Measurements from ENCODE around the gene FXYD7.
"Not testable (repeated sequence)": the region's sequence is repeated elsewhere in the genome, so short reads cannot be mapped to it uniquely, and the experiment has no call there.

The FXYD7 gene

DNA sequence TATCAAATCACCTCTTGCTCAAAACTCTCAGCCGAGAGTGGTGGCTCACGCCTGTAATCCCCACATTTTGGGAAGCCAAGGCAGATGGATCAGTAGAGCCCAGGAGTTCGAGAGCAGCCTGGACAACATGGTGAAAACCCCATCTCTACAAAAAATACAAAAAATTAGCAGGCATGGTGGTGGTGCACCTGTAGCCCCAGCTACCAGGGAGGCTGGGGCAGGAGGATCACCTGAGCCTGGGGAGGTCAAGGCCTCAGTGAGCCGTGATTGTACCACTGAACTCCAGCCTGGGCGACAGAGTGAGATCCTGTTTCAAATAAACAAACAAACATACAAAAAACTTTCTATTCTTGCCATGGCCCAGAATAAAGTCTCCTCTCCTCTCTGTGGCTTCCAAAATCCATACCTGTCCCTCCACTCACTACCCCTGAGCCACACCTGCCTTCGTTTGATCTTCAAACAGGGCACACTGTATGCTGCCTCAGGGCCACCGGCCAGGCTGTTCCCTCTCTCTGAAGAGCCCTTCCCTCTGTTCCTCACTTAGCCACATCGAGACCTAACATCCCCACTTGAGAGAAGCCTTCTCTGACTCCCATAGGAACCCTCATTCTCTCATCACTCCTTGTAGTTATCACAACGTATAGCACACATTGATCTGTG is 14.5 kb upstream of the FXYD7 start:
- no peak for DNase-seq

DNA sequence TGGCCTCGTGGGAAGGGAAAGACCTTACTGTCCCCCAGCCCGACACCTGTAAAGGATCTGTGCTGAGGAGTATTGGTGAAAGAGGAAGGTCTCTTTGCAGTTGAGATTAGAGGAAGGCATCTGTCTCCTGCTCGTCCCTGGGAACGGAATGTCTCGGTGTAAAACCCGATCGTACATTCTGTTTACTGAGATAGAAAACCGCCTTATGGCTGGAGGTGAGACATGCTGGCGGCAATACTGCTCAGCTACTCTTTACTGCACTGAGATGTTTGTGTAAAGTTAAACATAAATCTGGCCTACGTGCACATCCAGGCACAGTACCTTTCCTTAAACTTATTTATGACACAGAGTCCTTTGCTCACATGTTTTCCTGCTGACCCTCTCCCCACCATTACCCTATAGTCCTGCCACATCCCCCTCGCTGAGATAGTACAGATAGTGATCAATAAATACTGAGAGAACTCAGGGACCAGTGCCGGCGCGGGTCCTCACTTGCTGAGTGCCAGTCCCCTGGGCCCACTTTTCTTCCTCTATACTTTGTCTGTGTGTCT is 13.3 kb upstream of the FXYD7 start:
- DNase-seq, result not testable (repeated sequence)

DNA sequence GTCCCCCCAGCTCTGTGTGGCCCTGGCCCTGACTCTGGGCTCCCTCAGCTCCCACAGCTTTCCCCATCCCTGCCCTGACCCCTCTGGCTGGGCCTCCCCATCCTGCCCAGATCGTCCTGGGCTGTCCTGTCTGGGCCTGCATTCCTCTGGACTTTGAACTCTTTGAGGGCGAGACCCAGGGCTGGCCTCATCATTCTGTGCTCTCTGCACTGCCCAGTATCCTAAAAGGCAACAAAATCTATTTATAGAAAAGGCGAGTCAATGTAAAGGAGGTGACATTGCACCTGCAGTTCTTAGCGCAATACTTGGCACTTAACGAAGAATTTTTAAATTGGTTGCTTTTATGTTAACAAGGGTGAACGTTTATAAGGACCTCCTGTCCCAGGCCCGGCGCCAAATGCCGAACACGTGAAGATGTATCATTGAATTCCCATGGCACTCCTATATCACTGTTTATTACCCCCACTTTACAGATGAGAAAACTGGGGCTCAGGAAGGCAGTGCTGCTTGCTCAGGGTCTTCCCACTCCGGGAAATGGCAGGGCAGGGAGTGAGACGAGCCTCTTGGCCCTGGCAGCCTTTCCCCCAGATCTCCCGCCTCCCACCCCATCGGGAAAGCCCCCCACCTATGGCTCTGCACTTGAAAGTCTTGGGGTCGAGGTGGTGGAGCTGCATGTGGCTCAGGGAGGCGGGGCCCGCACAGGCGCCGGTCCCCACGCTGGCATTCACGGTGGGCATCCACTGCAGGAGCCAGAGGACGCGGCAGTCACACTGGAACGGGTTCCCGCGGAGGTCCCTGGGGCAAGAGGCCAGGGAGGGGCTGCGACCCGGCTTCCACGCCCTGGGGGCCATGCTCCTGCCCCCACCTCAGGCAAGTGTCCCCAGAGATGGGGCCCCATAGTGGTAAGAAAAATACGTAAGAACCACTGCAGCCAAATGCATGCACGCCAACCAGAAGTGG is 12.0 kb upstream of the FXYD7 start:
- DNase-seq, result no peak

DNA sequence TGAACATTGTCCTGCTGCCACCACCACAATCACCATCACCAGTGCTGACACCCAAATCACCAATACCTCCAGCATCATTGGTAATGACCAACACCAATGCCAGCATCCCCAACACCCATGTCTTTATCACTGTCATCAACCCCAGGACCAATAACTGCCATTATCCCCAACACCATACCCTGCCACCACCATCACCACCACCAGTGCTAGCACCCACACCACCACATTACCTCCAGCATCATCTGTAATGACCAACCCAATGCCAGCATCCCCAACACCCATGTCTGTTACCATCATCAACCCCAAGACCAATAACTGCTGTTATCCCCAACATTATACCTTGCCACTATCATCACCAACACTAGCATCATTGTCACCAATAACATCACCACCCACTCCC is 10.8 kb upstream of the FXYD7 start:
- DNase-seq, result no peak

DNA sequence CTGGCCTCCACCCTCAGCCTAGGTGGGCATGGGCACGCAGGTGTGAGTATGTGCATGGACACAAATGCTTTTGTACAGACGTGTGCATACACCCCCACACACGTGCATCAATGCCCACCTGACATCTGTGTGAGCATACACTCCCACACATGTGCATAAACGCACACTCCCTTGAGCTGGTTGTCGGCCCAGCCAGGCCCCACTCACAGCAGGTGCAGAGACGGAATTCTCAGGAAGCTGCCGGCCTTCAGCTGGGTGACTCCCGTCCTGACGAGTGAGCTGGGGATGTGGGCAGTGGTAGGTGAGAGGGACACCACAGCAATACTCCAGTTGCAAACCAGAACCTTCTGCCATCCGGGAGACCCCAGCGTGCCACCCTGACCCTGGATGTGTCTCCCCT is 9.2 kb upstream of the FXYD7 start:
- no peak for DNase-seq

DNA sequence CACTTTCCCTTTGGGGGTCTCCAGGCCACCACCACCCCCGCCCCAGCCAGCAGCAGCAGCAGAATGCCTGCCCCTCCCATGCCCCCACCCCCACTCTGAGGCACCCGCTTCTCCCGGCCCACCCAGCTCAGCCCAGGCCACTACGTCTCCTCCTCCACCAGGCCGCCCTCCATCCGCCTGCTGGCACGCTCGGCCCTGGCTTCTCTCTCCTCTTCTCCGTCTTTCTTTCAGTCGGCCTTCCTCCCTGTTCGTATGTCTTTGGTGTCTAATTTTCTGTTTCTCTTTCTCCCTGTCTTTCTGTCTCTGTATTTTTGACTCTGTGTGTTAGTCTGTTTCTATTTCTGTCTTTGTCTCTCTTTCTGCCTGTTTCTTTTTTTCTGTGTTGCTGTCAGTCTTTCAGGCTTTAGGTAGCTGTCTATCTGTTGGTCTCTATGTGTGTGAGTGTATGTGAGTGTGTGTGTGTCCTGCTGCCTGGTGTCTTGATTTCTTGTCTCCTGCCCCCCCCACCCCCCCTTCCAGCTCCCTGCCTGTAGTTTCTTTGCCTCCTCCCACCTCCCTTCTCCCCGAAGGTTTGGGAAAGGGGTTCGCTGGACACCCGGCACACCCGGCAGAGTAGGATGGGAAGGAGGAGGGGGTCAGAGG is 8.3 kb upstream of the FXYD7 start, which contains the start of gene LGI4:
LGI4 (minus strand) TSS at position 459 of the 642 bp plus-strand sequence; CDS start at position 80, 379 bp downstream.
- DNase-seq, result no peak

DNA sequence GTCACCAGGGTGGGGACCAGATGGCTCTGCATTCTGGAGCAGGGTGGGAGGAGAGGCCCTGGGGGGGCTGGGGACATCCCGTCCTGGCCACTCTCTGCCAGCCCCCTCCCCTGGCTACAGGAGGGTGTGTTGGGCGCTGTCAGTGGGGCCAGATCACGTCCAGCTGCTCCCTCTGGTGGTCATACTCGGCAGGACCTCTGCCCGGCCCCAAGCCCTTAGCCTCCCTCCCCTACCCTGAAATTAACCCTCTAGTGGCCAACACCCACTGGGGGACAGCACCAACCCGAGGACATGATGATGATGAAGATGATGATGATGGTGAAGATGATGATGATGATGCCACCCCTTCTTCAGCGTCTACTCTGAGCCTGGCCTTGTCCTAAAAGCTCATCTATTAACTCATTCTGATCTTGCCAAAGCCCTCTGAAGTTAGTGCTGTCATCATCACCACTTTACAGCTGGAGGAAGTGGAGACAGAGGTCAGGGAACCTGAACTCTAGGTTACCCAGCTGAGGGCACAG is 7.6 kb upstream of the FXYD7 start:
- DNase-seq, result peak; percentile 22

DNA sequence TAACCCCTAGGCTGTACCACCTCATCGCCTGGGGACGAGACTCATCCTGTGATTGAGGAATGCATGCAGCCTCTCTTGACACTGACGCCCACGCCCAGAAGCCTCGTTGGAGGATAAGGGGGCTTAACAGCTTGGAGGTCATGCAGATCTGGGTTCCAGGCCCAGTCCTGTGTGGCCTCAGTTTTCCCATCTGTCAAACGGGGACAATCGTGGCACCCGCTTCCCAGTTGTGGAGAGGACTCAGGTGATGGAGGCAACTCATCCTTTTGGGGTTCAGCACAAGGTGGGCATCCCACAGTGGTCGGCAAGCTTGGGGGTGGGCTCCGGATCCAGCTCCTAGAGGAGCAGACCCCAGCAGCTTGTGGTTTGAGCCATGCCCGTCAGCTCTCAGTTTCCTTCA is 6.8 kb upstream of the FXYD7 start:
- no peak for DNase-seq

DNA sequence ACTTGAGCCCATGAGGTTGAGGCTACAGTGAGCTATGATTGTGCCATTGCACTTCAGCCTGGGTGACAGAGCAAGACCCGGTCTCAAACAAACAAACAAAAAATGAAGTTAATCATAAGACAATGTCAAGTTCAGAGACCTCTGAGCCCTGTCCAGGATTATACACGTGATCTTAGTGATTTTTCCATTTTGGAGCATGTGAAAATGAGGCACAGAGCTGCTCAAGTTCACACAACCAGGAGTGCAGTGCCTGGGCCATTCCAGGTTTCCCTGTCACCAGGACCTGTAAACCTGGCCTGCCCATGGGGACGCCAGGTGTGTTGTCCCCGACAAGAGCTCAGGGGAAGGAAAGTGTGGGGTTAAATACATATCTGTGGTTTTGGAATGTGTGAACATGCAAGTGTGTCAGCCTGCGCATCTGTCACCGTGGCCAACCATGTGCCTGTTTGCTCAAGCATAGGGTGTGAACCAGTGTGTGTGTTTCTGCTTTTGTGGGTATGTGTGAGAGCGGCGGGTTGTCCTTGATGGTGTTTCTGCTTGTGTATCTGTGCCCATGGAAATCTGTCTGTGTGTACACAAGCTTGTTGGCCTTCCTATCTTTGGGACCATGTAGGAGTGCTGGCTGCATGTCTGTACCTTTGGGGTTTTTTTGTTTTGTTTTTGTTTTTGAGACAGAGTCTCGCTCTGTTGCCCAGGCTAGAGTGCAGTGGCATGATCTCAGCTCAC is 5.9 kb upstream of the FXYD7 start:
- DNase-seq, result no peak

DNA sequence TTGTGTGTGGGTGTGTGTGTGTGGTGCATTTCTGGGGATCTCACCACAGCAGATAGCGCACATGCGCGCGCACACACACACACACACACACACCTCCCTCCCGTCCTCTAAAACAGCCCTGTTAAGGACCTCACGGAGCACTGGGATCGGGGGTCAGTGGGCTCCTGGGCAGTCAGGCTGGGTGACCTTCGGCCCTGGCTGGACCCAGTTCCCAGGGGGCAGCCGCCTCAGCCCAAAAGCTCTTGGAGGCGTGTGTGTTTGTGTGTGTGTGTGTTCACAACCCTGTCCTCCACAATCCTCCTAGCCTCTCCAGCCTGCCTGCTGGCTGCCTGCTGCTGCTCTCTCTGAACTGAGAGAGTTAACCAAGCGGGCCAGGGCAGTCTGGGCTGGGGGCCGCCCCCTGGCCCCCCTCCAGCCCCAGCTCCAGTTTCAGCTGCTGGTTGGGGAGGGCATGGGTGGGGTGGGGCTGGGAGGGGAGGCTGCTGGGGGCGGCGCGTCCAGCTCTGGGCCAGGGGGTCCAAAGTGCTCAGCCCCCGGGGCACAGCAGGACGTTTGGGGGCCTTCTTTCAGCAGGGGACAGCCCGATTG is 4.7 kb upstream of the FXYD7 start, which contains the start of gene FXYD1:
FXYD1 (plus strand) TSS at position 520 of the 588 bp plus-strand sequence. CDS start 1,256 bp downstream, outside the sequence.
- DNase-seq, result no peak

DNA sequence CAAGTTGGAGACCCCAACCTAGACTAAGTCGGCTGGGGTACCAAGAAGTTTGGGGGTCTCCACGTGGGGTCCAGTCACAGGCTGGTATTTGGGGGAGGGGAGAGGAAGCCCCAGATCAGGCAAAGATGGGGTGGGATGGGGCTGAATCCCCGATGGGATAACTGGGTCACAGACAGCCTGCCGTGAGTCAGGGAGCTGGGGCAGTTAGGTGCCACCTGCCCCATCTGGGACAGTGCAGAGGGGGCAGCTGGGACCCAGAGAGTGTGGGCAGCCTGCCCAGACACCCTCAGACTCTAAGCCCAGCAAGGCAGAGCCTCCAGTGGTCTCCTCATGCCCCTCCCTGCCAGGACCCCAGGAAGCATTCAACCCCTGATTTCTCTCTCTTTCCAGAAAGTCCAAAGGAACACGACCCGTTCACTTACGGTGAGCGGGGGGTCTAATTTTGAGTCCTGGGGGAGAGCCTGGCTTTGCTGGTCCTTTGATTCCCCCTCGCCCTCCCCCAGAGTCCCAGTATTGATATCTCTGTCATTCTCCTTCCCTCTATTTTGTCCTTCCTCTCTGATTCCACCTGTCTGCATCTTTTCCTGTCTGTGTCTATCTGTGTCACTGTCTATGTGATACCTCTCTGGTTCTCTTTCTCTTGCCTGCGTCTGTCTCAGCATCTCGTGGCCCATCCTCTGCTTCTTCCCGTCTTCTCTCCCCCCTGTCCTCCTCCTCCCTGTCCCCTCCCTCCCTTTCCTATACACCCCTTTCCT is 2.7 kb upstream of the FXYD7 start:
- DNase-seq, result no peak

DNA sequence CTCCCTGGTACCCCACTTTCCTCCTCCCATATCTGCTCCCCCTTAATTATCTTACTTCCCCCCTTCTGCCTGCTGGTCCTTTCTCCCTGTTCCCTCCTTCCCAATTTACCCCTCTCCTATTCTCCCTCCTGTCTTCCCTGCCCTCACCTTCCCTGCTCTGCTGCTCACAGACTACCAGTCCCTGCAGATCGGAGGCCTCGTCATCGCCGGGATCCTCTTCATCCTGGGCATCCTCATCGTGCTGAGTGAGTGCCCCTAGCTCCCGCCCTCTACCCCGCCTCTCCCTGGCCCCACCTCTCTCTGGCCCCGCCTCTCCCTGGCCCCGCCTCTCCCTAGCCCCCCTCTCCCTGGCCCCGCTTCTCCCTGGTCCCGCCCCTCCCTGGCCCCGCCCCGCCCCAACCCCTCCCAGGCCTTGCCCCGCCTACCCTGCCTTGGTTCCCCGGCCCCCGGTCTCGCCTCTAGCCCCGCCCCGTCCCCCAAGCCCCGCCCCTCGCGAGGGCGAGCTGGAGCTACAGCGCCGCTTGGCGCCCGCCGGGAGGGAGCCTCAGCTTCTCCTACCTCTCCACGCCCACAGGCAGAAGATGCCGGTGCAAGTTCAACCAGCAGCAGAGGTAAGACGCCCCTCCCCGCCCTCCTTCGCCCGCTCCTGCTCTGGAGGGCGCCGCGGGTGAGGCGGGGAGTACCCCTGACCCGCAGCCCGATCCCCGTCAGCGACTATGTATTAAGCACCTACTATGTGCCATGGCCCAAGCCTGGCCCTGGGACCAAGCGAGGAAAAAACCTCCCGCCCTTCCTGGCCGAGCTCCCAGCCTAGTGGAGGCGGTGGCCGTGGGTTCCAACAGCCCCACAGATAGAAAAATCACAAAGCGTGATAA is 1.9 kb upstream of the FXYD7 start:
- DNase-seq, result peak; percentile 97

DNA sequence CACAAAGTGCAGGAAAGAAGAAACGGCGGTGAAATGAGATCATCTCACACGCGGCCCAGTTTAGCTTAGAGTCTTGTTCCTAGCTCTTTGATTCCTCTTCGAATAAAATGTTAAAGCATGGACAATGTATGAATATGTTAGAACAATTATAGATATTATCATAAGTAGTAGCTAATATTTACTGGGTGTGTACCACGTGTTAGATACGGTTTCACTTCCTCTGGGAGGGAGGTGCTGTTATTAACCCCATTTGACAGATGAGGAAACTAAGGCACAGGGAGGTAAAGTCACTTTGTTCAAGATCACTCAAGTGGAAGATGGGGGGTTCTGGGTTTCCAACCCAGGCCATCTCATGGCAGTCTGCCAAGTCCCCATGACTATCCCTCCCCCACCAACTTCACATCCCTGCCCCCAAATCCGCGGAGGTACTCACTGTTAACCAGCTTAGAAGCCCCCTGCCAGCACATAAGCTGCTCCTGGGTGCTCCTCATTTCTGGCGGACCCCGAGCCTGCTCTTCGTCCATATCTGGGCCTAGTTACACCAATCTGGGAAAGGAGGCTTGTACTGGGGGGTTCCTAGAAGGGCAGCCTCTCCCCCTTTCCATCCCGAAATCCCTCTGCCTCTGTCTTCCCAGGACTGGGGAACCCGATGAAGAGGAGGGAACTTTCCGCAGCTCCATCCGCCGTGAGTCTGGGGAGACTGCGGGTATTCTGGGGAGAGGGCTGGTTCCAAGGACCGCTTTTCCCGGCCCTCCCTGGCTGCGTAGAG is 1.0 kb upstream of the FXYD7 start:
- DNase-seq, result no peak

DNA sequence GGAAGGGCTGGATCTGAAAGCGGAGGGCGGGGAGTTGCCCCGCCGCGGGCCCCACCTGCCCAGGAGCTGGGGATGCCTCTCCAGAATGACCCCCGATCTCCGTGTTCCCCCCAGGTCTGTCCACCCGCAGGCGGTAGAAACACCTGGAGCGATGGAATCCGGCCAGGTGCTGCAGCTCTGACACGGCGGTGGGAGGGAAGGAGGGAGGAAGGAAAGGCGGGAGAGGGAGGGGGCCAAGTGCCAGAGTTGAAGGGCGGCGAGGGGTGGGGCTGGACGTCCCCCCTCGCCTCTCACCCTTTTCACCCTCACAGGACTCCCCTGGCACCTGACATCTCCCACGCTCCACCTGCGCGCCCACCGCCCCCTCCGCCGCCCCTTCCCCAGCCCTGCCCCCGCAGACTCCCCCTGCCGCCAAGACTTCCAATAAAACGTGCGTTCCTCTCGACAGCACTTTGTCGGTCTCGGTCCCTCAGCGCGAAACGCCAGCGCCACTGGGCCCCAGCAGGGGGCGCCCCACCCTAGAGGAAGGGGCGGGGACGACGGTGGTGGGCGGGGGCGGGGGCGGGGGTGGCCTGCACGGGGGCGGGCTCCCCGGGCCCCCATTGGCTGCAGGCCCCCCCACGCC is 337 bp upstream of the FXYD7 start:
- peak; percentile 71 for DNase-seq

DNA sequence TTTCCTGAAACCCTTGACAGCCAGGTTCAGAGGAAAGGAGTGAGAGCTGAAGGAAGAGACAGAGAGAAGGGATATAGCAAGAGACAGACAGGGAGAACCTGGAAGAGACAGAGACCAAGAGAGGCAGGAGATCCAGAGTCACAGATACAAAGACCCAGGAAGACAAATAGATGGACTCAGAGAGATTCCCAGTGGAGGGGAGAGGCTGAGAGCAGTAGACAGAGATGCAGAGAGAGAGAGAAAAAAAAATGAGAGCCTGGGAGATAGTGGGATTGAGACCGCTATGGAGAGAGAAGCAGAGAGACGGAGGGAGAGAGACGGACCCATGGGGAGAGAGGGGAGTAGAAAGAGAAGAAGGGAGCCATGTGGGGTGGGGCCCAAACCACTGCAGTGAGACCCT is 763 bp downstream of the FXYD7 start:
- DNase-seq, result no peak

DNA sequence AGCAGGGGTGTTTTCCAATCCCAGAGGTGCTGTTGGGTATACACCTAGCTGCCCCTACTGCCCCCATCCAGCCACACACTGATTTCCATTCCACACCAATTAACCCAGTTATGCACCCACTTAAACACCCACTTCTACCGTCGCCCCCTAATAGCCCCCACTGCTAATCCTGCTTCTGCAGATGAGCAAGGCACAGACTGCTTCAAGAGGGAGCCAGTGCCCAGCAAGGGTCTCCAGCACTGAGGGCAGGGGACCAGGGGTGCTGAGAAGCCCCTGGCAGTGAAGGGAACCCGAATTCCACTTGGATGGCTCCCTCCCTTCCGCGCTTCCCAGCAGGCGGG is 1.2 kb downstream of the FXYD7 start:
- DNase-seq, result no peak

DNA sequence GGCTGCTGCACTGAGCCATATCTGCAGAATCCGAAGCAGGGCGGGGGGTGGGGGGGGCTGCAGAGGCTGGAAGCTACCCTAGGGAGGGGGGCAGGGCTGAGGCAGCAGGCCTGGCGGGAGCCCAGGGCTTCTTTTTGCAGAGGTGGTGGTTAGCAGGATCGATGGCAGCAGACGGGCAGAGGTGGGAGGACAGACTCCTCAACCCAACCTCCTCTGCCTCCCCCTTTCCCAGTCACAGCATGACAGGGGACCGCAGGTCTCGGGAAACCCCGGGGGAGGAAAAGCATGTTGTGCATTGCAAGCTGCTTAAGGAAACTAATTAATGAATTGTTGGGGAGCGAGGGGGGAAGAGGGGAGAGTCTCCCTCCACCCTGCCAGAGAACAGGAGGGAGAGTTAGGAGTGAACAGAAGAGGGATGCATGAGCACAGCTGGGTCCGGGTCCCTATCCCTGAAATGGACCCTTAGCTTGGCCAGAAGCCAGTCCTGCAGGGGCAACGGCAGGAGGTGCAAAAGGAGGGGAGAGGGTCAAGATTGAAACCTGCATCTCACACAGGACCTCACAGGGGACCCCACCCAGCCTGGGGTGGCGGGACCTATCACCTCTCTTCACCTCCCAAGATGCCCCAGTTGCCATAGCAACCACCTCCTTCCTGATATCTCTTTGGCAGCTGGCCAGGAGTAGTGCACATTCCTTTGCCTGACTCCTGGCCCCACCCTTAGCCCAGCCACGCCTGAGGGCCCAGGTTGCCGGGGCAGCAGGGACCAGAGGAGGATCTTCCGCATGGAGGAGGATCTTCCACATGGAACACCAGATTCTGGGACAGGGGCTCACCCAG is 1.8 kb downstream of the FXYD7 start:
- DNase-seq, result no peak

Measured in effector CD8-positive, alpha-beta T cell (primary cell).